ENCODE results near the gene LINC01488.

DNA sequence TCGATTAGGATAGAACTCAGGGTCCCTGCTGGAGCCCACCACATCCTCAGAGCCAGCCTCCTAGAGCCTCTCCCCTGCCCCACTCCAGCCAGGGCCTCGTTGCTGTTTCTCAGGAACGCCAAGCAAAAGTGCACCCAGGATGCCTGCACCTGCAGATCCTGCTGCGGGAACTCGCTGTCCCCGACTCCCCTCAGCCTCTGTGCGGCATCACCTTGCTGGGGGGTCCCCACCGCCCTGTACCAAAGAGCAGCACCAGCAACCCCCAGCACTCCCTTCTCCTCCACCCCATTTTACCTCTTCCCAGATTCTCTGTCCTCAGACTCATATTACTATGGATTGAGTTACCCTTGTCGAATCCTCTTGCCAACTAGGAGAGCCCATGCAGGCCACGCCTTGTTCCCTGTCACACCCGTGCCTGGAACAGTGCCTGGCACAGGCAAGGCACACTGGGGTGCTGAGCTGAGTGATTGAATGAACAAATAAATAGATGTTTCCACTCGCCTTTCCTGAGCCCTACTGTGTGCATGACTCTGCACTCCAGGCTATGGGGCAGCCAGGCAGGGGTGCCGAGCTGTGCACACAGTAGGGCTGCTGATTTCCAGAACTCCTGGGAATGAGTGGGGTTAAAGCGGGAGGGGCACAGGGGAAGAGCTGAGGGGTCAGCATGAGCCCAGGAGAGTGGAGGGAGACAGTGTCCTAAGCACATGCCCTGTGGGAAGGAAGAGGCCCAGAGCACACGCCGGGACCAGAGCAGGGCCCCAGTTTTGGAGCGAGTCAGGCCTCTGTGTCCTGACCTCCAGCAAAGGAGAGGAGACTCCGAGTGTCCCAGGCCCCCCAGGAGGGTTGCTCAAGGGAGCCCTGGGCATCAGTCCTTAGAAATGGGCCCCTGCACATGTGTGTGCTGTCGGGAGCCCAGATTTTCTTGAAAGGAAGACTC is 44.3 kb downstream of the LINC01488 start:
- no peak for TF ChIP-seq ZNF556 (CRISPR knock-in tag; IDR thresholded peaks at IDR 0.05; ENCODE audit: borderline replicate concordance)
- no peak for TF ChIP-seq EP300 (IDR thresholded peaks at IDR 0.05; ENCODE audit: low read depth in 2 of 2, low read length in 2 of 2)
- TF ChIP-seq EP300 (CRISPR knock-in tag; IDR thresholded peaks at IDR 0.05; ENCODE audit: borderline replicate concordance), result no peak
- no peak for TF ChIP-seq SRF (IDR thresholded peaks at IDR 0.05; ENCODE audit: low read depth, low read length)
- TF ChIP-seq, protein P1, sequence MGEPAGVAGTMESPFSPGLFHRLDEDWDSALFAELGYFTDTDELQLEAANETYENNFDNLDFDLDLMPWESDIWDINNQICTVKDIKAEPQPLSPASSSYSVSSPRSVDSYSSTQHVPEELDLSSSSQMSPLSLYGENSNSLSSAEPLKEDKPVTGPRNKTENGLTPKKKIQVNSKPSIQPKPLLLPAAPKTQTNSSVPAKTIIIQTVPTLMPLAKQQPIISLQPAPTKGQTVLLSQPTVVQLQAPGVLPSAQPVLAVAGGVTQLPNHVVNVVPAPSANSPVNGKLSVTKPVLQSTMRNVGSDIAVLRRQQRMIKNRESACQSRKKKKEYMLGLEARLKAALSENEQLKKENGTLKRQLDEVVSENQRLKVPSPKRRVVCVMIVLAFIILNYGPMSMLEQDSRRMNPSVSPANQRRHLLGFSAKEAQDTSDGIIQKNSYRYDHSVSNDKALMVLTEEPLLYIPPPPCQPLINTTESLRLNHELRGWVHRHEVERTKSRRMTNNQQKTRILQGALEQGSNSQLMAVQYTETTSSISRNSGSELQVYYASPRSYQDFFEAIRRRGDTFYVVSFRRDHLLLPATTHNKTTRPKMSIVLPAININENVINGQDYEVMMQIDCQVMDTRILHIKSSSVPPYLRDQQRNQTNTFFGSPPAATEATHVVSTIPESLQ (CRISPR knock-in tag; conservative IDR thresholded peaks at IDR 0.05), result no peak
- TF ChIP-seq, protein P2, sequence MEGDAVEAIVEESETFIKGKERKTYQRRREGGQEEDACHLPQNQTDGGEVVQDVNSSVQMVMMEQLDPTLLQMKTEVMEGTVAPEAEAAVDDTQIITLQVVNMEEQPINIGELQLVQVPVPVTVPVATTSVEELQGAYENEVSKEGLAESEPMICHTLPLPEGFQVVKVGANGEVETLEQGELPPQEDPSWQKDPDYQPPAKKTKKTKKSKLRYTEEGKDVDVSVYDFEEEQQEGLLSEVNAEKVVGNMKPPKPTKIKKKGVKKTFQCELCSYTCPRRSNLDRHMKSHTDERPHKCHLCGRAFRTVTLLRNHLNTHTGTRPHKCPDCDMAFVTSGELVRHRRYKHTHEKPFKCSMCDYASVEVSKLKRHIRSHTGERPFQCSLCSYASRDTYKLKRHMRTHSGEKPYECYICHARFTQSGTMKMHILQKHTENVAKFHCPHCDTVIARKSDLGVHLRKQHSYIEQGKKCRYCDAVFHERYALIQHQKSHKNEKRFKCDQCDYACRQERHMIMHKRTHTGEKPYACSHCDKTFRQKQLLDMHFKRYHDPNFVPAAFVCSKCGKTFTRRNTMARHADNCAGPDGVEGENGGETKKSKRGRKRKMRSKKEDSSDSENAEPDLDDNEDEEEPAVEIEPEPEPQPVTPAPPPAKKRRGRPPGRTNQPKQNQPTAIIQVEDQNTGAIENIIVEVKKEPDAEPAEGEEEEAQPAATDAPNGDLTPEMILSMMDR (CRISPR knock-in tag; IDR thresholded peaks at IDR 0.05), result no peak
- TF ChIP-seq POLR2AphosphoS5 (IDR thresholded peaks at IDR 0.05; ENCODE audit: low read depth, low read length), result no peak
- no peak for TF ChIP-seq EZH2 (conservative IDR thresholded peaks at IDR 0.05; ENCODE audit: low read depth, low read length)
- no peak for TF ChIP-seq ZNF317 (CRISPR knock-in tag; IDR thresholded peaks at IDR 0.05)
